Mucosa of gallbladder (tissue), 1 donor: Measurements from ENCODE around the gene ZNF430. TPM values are rescaled to one million over a fixed set of nuclear protein-coding genes. Genes with fewer than 3 reads are reported as not detected.

ENCODE experiments used
- total RNA-seq: library from RNA; stranded (reverse); gene quantifications from one replicate; pipeline ENCODE4 v1.2.1, GENCODE V29; 2021
- donor health status: DM: no; HTN: no; CAD: no.

The ZNF430 gene
- total RNA-seq, 1 donor from 2014 or later: 11.1 TPM

Other genes with a start within 250 kb of the ZNF430 start
- 8.0 TPM for gene ZNF66, start 244.4 kb upstream of the ZNF430 start, total RNA-seq
- gene ZNF85, start 97.4 kb upstream of the ZNF430 start, total RNA-seq: 5.5 TPM
- 6.6 TPM for gene ZNF714, start 61.5 kb downstream of the ZNF430 start, total RNA-seq
- 10.9 TPM for gene ZNF431, start 121.4 kb downstream of the ZNF430 start, total RNA-seq